GM21529 (cell line): ENCODE results near the gene SPNS1.

Source experiments
- ATAC-seq: cut with Tn5 transposase; IDR thresholded peaks from one replicate; pipeline ENCODE4 v1.9.1; 2021; ENCODE audit not compliant: unreplicated experiment

SPNS1 gene

GRCh38 chr16:29028457-29029167 is 54.0 kb downstream of the SPNS1 start:
- no peak for ATAC-seq

- ATAC-seq: no peak
Measured at GRCh38 chr16:29029168-29029994, 54.8 kb downstream of the SPNS1 start.

- ATAC-seq: no peak
Measured at GRCh38 chr16:29030086-29030840, 55.7 kb downstream of the SPNS1 start.
